ENCODE data around the gene ADGRB3. TPM values are rescaled to one million over a fixed set of nuclear protein-coding genes. Genes with fewer than 3 reads are reported as not detected.

ADGRB3 gene
- total and polyA plus RNA-seq, 10 donors, result 0.09 to 4.1 (median 1.1) TPM

GRCh38 chr6:69246983-69247382 is 611.9 kb downstream of the ADGRB3 start:
- no peaks in the 10 kb centered on the region for H3K9me3 ChIP-seq
- no peaks in the 10 kb centered on the region for H3K4me1 ChIP-seq
- no peak overlapping the region for H3K4me3 ChIP-seq
- no peak overlapping the region for H3K27ac ChIP-seq
- WGBS, 5 donors, result 84 to 96% (median 89%) methylated on average over 2 of the region's 2 CpGs
- no peak for DNase-seq
- TF ChIP-seq POLR2AphosphoS5 (IDR thresholded peaks at IDR 0.05) (no peak), CTCF (IDR thresholded peaks at IDR 0.05 in 8 of 11, conservative IDR thresholded peaks at IDR 0.05 in 3 of 11) (no peak), POLR2A (IDR thresholded peaks at IDR 0.05) (no peak)
- H3K27me3 ChIP-seq (replicated peaks in 1 of 7), result no peaks in the 10 kb centered on the region
- intact Hi-C loops (cut with DNase I; ENCODE audit: low total_unique reads), result no loop called here
- H3K36me3 ChIP-seq, result no peaks in the 10 kb centered on the region

DNA sequence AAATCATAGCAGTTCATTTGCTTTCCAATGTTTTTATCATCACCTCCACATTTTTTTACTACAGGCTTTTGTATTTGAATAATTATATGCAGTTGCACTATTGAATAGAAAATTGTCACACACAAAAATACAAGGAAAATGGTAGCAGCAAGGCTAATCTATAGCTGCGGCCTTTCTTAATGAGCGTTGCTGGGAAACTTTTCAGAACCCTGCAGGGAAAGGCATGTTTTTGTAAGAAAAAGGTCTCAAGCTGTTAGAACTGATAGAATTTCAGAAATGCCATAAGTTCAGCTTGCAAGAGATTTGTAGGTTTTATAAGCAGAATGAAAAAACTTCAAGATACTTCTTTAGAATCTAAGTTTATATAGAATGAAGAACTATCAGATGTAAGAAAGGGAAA is 625.9 kb downstream of the ADGRB3 start:
- intact Hi-C loops (cut with DNase I; ENCODE audit: low total_unique reads), result no loop called here
- WGBS, 5 donors, result 44 to 96% (median 69%) methylated on average over 2 of the region's 2 CpGs
- Histone ChIP-seq H3K9me3 (peaks cover 0 to 5% (median 0%) of the 10 kb centered on the region in 8 donors), H3K4me3 (no peak overlapping the region), H3K27ac (no peak overlapping the region), H3K36me3 (no peaks in the 10 kb centered on the region), H3K4me1 (no peaks in the 10 kb centered on the region), H3K27me3 (replicated peaks in 1 of 7) (no peaks in the 10 kb centered on the region)
- DNase-seq, result no peak
- TF ChIP-seq CTCF (IDR thresholded peaks at IDR 0.05 in 8 of 11, conservative IDR thresholded peaks at IDR 0.05 in 3 of 11) (no peak), POLR2A (IDR thresholded peaks at IDR 0.05) (no peak), POLR2AphosphoS5 (IDR thresholded peaks at IDR 0.05) (no peak)

DNA sequence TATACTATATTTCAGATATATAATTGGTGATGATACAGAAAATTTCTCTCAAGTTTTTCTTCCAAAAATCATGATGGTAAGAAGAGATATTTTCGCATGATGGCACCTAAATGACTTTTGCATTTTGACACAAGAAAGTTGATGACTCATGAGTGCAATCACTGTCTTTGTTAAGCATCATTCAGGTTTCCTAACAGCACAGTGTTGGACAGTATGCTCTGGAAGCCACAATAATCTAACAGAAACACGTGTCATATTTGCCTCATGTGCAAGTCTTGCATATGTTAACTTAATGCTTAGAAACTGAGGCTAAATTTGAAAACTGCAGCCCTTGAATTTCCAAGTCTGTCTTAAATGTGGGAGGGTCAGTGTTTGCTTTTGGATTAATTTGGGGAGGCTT is 628.2 kb downstream of the ADGRB3 start:
- DNase-seq, result no peak
- Histone ChIP-seq H3K4me1 (no peaks in the 10 kb centered on the region), H3K9me3 (no peaks in the 10 kb centered on the region), H3K27ac (no peak overlapping the region), H3K27me3 (replicated peaks in 1 of 7) (no peaks in the 10 kb centered on the region), H3K4me3 (no peak overlapping the region), H3K36me3 (no peaks in the 10 kb centered on the region)
- TF ChIP-seq POLR2AphosphoS5 (IDR thresholded peaks at IDR 0.05) (no peak), CTCF (IDR thresholded peaks at IDR 0.05 in 8 of 11, conservative IDR thresholded peaks at IDR 0.05 in 3 of 11) (no peak), POLR2A (IDR thresholded peaks at IDR 0.05) (no peak)
- WGBS, 5 donors, result 61 to 90% (median 79%) methylated on average over 2 of the region's 2 CpGs
- intact Hi-C loops (cut with DNase I; ENCODE audit: low total_unique reads), result no loop called here

DNA sequence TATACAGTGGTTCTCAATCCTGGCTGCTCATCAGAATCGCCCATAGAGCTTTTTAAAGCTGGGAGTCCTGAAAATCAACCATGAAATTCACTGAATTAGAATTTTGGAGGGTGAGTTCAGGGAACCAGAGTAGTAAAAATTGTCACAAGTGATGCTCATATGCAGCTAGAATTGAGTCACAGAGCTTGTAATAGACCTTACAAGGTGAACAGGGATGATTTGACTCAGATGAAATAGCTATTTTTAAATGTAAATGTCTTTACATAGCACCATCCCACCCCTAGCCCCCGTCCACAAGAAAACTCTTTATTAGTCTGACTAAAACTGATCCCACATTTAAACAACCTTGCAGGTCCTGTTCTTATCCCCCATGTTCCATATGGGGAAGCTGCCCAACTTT is 630.0 kb downstream of the ADGRB3 start:
- H3K27me3 ChIP-seq (replicated peaks in 1 of 7), result no peaks in the 10 kb centered on the region
- no peaks in the 10 kb centered on the region for H3K9me3 ChIP-seq
- H3K36me3 ChIP-seq, result no peaks in the 10 kb centered on the region
- H3K4me3 ChIP-seq, result no peak overlapping the region
- H3K27ac ChIP-seq, result no peak overlapping the region
- no peak for DNase-seq
- H3K4me1 ChIP-seq, result no peaks in the 10 kb centered on the region
- intact Hi-C loops (cut with DNase I; ENCODE audit: low total_unique reads), result no loop called here
- no peak for TF ChIP-seq POLR2A (IDR thresholded peaks at IDR 0.05)
- TF ChIP-seq CTCF (IDR thresholded peaks at IDR 0.05 in 8 of 11, conservative IDR thresholded peaks at IDR 0.05 in 3 of 11), result no peak
- no peak for TF ChIP-seq POLR2AphosphoS5 (IDR thresholded peaks at IDR 0.05)
- 40 to 59% (median 46%) methylated on average over 2 of the region's 2 CpGs for WGBS, 5 donors

All from spleen (tissue), 11 donors.